Transverse colon (tissue), 4 donors: ENCODE data around the gene TMEM72. TPM values are rescaled to one million over a fixed set of nuclear protein-coding genes. Genes with fewer than 3 reads are reported as not detected.

Source experiments
- DNase-seq: peaks from one replicate; pipeline ENCODE4 v3.0.0-alpha.2; 2019
- H3K27ac ChIP-seq, 4 donors: fragments of 200-600 bp; sonication (generic); 2 replicates each; pipeline ENCODE4 v1.5.1; 2016 to 2018; ENCODE audit warnings: inconsistent platforms in 4 of 4
- H3K27me3 ChIP-seq: fragments of 200-600 bp; sonication (generic); 2 replicates; pipeline ENCODE4 v1.5.1; 2017; ENCODE audit warnings: inconsistent platforms
- H3K36me3 ChIP-seq, 4 donors: fragments of 200-600 bp; sonication (generic); 2 replicates each; pipeline ENCODE4 v1.5.1; 2017 to 2019; ENCODE audit warnings: inconsistent platforms in 4 of 4
- H3K4me1 ChIP-seq, 4 donors: fragments of 200-600 bp; sonication (generic); 2 replicates each; pipeline ENCODE4 v1.5.1; 2017 to 2020; ENCODE audit warnings: inconsistent platforms in 4 of 4
- H3K4me3 ChIP-seq, 4 donors: fragments of 200-600 bp; sonication (generic); 1 replicate in 1 of 4; 2 replicates in 3 of 4; pipeline versions ENCODE4 v1.5.1 to v1.6.1; 2017 to 2019; ENCODE audit warnings: inconsistent platforms in 4 of 4
- H3K9me3 ChIP-seq, 2 donors: fragments of 200-600 bp; sonication (generic); 2 replicates each; pipeline ENCODE4 v1.5.1; 2017 to 2019; ENCODE audit warnings: inconsistent platforms in 2 of 2
- EP300 ChIP-seq: sonication (generic); formaldehyde crosslinking; IDR thresholded peaks from one replicate; pipeline ENCODE4 v1.6.1; 2017; ENCODE audit warnings: antibody characterized with exemption, low read depth
- POLR2A ChIP-seq: fragments of 450-650 bp; IDR thresholded peaks from one replicate; pipeline ENCODE4 v1.6.1; 2016; ENCODE audit warnings: antibody characterized with exemption, mild to moderate bottlenecking, moderate library complexity
- POLR2AphosphoS5 ChIP-seq, 3 donors: sonication (generic); formaldehyde crosslinking; IDR thresholded peaks; one replicate each; pipeline ENCODE4 v1.6.1; 2016; ENCODE audit warnings: antibody characterized with exemption in 3 of 3
- WGBS, 2 donors: methylation state at CpG; one replicate each; pipeline ENCODE4 v1.1.5; 2018; ENCODE audit warnings: low coverage in 1 of 2; 5-methylcytosine and 5-hydroxymethylcytosine counted together
- in situ Hi-C, 4 donors: fragments of 200-750 bp; cut with MboI; loops; one replicate each; pipeline versions ENCODE4 v1.15.0 to v1.15.1; 2017; ENCODE audit warnings: low sequenced_read_pairs in 3 of 4, low pct_ligation_motif_present in 1 of 4, low pct_unique_long_range_greater_than_20kb in 1 of 4
- intact Hi-C: fragments of 100-400 bp; cut with DNase I; formaldehyde crosslinking; loops from one replicate; pipeline ENCODE4 v1.15.1; 2023; ENCODE audit warnings: low total_unique reads
- total RNA-seq, 4 donors: library from RNA; depleted of rRNA; stranded (reverse); fragments of >200 nt; gene quantifications; one replicate each; pipeline ENCODE4 v1.1.0, GENCODE V29; 2016
- TF ChIP-seq, protein P1 (sequence below), 5 experiments: fragments of 200-600 bp in 3 of 5; fragments of 450-650 bp in 2 of 5; sonication (generic) in 3 of 5; IDR thresholded peaks; 1 replicate in 2 of 5; 2 replicates in 3 of 5; pipeline ENCODE4 v1.5.1; 2016 to 2017; ENCODE audit warnings: antibody characterized with exemption in 5 of 5, inconsistent platforms in 3 of 5, mild to moderate bottlenecking in 2 of 5, moderate library complexity in 1 of 5

Gene TMEM72
- total RNA-seq, 4 donors from 2014 or later = 9.5 to 49.4 (median 16.5) TPM

DNA sequence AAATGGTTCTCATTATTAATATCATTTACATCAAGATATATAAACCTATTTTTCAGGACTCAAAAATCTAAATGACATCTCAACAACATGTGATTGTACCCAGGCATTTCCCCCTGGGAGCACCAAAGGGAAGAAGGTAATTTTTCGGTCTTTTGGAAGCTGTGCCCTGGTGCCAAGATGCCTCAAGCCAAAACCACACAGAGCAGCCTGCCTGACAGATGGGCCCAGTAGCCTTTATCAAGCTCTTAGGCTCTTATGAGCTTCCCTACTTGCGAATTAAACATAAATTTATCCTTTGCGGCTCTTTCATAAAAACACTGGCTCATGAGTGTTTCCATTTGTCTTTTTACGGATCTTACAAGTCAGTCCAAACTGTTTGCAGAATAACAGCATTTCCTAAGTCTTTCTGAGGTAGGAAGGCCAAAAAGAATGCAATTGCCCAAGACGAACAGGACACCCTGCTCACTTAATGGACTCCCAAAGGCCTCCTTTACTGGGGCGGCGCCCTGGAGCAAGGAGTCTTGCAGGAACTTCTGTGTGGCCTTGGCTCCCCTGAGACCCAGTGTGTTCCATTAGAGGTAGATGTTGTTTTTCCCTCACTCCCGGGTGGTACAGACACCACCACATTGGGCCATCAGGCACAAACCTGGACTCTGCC lies 44.4 kb downstream of the TMEM72 start:
- no peaks in the 10 kb centered on the region for H3K36me3 ChIP-seq
- intact Hi-C loops (no loop called here), in situ Hi-C loops (no loop called here)
- H3K27me3 ChIP-seq = no peaks in the 10 kb centered on the region
- H3K4me3 ChIP-seq = no peak overlapping the region
- peaks cover 0 to 28% (median 19%) of the 10 kb centered on the region in 4 donors for H3K4me1 ChIP-seq
- 75 to 94% methylated on average over 2 to 8 of the region's 8 CpGs for WGBS, 2 donors
- DNase-seq = no peak
- peak overlapping the region in 2 of 4 donors; percentile 7 to 17 for H3K27ac ChIP-seq
- TF ChIP-seq POLR2AphosphoS5 (IDR thresholded peaks at IDR 0.05) (peak in 1 of 3 donors; percentile 31), POLR2A (no peak)
- no peaks in the 10 kb centered on the region for H3K9me3 ChIP-seq

DNA sequence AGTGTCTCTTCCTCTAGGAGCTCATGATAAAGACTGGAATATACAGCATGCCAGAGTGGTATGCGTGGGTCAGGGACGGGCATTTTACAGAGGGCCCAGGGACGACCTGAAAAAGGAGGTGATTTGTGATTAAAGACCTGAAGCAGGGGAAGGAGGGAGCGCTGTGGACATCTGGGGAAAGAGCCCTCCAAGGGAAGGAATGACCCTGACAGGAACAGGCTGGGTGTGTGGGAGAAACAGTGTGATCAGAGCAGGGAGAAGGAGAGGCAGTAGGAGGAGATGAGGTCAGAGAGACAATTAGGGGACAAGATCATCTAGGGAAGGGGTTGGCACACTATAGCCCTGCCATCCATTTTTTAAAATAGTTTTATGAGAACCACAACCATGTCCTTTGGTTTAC lies 45.1 kb downstream of the TMEM72 start:
- no peak for DNase-seq
- intact Hi-C loops = no loop called here

DNA sequence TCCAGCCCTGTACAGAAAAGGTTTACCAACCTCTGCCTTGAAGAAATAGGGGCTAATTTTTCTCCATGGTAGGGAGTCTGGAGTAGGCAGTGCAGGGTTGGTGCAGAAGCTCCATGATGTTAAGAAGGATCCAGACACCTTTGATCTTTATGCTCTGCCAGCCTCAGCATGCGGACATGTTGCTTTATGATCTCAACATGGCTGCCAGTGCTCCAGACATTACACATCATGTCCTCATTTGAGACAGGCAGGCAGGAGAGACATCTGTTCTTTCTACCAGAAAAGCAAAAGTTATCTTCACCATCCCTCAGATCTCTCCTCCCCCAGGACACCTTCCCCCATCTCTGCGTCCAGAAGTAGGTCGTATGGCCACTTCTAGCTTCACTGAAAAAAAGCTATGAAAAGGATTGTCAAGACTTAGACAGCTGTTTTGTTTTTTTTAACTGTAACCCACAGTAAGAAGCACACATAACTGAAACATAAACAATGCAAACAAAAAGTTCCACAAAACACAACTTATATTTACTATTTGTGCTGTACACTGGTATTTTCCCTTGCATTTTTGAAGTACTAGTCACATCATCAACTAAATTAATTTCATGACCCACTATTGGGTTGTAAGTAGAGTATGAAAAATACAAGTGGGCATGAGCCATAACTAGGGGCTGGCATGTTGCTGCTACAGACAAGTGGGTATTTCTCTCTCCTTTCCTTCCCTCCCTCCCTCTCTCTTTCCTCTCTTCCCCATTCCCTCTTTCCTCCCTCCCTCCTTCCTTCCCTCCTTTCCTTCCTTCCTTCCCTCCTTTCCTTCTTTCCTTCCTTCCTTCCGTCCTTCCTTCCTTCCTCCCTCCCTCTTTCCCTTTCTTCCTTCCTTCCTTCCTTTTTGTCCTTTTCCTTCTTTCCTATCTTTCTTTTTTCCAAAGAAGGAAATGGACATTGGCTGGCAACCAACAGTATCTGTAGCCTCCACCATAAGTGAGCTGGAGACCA lies 45.9 kb downstream of the TMEM72 start:
- Histone ChIP-seq H3K4me3 (no peak overlapping the region), H3K27me3 (no peaks in the 10 kb centered on the region), H3K27ac (peak overlapping the region in 1 of 4 donors; percentile 7), H3K36me3 (no peaks in the 10 kb centered on the region), H3K9me3 (no peaks in the 10 kb centered on the region), H3K4me1 (peaks cover 2 to 31% (median 21%) of the 10 kb centered on the region in 4 donors)
- in situ Hi-C loops = no loop called here
- intact Hi-C loops = no loop called here
- DNase-seq = no peak
- TF ChIP-seq POLR2AphosphoS5 (IDR thresholded peaks at IDR 0.05) = no peak
- TF ChIP-seq POLR2A = no peak
- TF ChIP-seq, protein P1, sequence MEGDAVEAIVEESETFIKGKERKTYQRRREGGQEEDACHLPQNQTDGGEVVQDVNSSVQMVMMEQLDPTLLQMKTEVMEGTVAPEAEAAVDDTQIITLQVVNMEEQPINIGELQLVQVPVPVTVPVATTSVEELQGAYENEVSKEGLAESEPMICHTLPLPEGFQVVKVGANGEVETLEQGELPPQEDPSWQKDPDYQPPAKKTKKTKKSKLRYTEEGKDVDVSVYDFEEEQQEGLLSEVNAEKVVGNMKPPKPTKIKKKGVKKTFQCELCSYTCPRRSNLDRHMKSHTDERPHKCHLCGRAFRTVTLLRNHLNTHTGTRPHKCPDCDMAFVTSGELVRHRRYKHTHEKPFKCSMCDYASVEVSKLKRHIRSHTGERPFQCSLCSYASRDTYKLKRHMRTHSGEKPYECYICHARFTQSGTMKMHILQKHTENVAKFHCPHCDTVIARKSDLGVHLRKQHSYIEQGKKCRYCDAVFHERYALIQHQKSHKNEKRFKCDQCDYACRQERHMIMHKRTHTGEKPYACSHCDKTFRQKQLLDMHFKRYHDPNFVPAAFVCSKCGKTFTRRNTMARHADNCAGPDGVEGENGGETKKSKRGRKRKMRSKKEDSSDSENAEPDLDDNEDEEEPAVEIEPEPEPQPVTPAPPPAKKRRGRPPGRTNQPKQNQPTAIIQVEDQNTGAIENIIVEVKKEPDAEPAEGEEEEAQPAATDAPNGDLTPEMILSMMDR (IDR thresholded peaks at IDR 0.05) = no peak
- no peak for TF ChIP-seq EP300
- 67 to 93% methylated on average over 1 to 4 of the region's 4 CpGs for WGBS, 2 donors

More for the DNA sequence above, 45.1 kb downstream of the TMEM72 start:
- H3K27ac ChIP-seq = peak overlapping the region in 1 of 4 donors; percentile 7
- H3K9me3 ChIP-seq = no peaks in the 10 kb centered on the region
- no peaks in the 10 kb centered on the region for H3K36me3 ChIP-seq
- H3K4me3 ChIP-seq = no peak overlapping the region
- 93 to 97% methylated on average over 4 of the region's 4 CpGs for WGBS, 2 donors
- H3K27me3 ChIP-seq = no peaks in the 10 kb centered on the region
- TF ChIP-seq EP300 = no peak
- no peak for TF ChIP-seq POLR2AphosphoS5 (IDR thresholded peaks at IDR 0.05)
- TF ChIP-seq, protein P1 (IDR thresholded peaks at IDR 0.05) = no peak
- TF ChIP-seq POLR2A = no peak
- in situ Hi-C loops = no loop called here
- peaks cover under 1 to 31% (median 21%) of the 10 kb centered on the region in 4 donors for H3K4me1 ChIP-seq

DNA sequence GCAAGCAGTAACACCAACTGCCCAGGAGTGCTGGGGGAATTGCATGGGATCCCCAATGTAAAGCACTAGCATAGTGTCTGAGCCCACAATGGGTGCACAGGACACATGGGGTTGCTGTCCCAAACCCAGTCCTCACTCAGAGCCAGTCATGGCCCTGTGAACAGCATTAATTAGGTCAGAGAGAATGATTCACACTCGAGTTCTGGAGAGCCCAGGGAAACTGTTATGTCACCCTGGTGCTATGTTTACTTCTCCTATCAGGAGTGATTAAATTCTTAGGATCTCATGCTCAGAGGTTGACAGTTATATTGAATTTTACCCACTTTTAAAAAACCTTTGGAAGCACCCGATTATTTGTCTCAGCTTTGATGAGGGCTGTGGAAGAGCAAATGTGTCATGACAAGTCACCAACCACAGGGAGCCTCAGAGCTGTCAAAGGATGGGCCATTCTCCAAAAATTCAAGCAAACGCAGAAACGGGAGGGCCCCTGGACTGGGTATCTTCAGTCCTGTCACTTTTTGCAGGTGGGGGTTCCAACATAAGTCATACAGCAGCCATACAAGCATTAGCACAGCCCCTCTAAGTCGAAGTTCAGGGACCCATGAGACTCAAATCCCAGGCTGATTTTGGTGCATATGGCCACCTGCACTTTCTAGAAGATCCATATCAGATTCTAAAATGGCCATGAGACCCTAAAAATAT lies 47.2 kb downstream of the TMEM72 start:
- H3K4me1 ChIP-seq = peaks cover 2 to 35% (median 22%) of the 10 kb centered on the region in 4 donors
- TF ChIP-seq, protein P1 (IDR thresholded peaks at IDR 0.05) = no peak
- TF ChIP-seq EP300 (no peak), POLR2AphosphoS5 (IDR thresholded peaks at IDR 0.05) (no peak), POLR2A (no peak)
- no peaks in the 10 kb centered on the region for H3K9me3 ChIP-seq
- no peaks in the 10 kb centered on the region for H3K27me3 ChIP-seq
- DNase-seq = no peak
- in situ Hi-C loops = no loop called here
- peak overlapping the region; percentile 89 to 96 (median 92) for H3K27ac ChIP-seq
- H3K4me3 ChIP-seq = peak overlapping the region; percentile 30 to 80 (median 64)
- WGBS, 2 donors = 29 to 31% methylated on average over 5 of the region's 5 CpGs
- H3K36me3 ChIP-seq = no peaks in the 10 kb centered on the region
- intact Hi-C loops = loop anchor here (2.0 kb wide), 1 partner anchor 44 kb away; no protein-coding TSS in a partner anchor
